HL-60/S4 (cell line): ENCODE results near the gene CTDSPL.

Experiments used
- in situ Hi-C: fragments of 300-500 bp; cut with MboI; formaldehyde crosslinking; loops from 2 replicates; pipeline ENCODE4 v1.14.3; 2022; ENCODE audit warnings: low sequenced_read_pairs

Gene CTDSPL

DNA sequence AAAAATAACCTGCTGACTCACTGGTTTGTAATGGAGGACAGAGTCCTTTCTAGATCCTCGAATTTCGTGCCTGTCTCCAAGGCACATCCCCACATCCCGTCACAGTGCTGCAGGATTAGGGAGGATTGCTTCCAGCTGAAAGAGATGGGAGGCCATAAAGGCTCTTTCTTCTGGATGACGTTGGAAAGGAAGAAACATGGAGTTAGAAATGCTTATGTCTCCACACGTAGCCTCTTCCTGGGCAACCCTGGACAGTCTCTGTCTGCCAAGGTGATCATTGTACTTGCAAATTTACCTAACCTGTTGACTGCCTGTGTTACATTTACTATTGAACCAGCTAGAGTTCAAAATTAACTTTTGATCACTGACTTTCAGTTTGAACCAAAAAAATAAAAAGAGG, 101.3 kb downstream of the CTDSPL start:
- in situ Hi-C loops: no loop called here

DNA sequence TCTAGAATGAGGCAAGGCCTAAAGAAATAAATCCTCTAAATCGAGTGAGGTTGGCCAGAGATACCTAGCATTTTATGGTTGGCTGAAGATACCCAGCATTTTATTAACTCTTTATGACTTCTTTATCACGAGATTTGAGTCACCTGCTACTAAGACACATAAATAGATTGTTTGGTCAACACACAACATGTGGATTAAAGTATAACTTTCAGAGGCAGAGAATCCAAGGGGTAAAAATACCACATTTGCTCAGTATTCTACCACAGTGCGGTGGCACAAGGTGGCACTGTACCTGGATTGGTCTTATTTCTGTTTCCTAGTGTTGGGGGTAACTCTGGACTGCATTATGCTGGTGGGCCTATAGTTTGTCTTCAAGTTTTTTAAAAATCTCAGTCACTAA, 102.0 kb downstream of the CTDSPL start:
- in situ Hi-C loops: no loop called here

DNA sequence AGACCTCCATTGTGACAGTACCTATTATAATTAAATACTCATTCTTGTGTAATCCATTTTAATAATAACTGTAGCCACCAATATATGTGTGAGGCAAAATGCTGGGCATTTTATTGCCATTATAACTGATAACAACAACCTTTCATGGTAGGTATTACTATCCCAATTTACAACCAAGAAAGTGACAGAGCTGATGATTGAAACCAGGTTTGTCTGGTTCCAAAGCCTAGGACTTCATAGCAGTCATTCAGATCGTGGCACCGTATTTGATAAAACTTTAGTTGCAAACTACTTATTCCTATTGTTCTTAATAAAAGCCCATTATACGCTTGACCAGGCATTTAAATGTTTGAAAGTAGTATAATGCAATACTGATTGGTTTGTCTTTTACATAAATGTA, 102.5 kb downstream of the CTDSPL start:
- in situ Hi-C loops: no loop called here

DNA sequence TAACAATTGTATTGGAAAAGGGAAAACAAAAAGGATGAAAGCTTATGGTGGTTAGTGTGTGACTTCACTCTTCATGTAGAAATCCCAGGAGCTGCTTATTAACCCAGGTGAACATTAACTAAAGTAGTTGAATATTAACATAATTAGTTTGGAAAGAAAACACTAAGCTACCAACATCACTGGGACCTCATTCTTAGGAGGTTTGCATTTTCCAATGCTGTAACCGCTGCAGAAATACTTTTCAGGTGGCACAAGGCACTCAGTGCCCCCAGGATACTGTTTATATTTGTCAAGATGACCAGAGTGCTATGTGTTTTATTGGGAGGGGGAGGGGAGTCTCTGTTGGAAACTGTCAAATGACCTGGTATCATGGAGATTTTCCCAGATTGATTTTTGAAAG, 103.0 kb downstream of the CTDSPL start:
- in situ Hi-C loops: no loop called here

DNA sequence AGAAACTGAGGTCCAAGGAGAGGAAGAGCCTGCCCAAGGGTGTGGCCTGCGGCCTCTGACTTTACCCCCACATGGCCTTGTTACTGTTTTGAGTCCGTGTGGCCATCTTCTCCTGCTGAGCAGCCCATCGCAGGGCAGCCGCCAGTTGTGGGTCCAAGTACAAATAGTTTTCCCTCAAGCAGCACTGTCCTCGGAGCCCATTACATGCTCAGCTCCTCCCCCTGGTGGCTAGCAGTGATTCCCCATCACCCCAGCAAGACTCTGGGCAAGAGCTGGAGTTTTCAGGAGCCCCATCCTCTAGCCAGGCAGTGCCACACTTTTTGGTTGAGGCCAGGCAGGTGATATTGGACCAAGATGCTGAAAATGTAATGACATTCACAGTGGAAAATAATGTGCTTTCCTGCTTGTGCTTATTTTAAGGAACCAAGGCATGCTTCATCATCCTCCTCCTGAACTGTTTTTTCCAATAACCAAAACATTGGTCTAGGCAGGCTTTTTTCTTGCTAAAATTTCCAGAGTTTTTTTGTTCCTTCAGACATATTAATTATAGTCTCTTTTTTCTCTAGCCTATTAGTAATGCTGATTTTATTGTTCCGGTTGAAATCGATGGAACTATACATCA, 105.7 kb downstream of the CTDSPL start:
- in situ Hi-C loops: no loop called here

DNA sequence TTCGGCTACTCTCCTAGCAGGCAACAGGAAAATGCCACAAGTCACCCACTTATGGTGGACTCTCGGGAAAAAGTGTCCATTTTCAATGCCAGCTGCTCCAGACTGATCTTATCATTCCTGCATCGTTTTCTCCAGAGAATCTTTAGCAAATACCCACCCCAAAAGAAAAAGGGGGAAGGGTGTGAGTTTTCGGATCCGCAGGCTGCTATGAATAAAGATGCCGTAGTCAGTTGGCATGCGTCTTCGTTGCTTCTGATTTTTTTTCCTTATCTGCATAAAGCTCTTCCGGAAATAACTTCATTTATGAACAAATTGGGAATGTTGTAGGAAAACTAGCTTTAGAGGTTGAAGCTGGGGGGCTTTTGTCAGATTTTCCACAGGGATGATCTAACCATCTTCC, 106.5 kb downstream of the CTDSPL start:
- in situ Hi-C loops: no loop called here

DNA sequence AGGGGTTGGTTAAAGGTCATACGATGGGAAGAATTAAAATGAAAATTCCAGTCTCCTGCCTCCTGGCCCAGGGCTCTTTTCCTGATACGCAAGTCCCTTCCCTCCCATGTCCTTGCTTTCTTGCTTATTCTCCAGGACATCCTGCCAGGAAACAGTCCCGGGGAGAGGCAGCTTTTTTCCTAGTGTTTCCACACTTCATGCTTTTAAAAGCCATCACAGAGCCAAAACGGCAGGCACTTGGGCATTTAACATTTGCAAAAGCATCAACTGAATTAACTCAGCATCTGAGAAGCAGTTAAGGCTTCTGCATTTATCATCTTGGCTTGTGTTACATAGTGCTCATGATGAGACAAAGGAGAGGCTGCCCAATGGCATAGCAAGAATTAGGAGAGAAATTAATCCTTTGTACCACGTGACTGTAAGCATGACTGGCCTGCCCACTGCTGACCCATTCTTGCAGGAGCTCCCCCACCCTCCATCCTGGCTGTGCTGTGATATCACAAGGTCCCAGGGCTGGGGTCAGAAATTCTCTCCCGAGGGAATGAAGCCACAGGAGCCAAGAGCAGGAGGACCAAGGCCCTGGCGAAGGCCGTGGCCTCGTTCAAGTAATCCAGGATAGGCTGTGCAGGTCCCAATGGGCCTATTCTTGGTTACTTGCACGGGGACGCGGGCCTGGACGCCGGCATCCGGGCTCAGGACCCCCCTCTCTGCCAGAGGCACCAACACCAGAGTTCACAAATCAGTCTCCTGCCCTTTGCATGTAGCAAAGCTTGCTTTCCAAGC, 107.3 kb downstream of the CTDSPL start:
- in situ Hi-C loops: no loop called here

DNA sequence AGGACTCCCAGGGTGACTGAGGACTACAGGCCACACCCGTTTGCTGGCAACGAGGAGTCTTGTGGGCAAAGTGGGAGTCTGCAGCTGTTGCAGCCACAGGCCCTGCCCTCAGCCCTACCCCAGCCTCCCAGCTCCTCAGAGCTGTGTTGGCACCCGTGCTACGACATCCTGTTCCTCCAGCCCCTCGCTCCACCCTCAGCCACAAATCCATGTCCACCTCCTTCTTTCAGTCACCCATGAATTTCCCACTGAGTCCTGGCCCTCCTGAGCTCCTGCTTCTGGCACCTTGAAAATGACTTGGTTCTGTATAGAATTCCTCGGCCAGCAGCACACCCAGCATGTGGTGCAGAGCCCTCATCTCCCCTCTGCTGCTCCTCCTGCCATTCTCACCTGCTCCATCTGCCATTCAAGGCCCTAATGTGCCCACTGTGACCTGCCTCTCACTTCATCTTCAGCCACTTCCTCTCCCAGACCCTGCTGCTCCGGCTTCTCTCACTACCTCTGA, 108.0 kb downstream of the CTDSPL start:
- in situ Hi-C loops: loop anchor here (10.0 kb wide), 1 partner anchor 115 kb away; no protein-coding TSS in a partner anchor

DNA sequence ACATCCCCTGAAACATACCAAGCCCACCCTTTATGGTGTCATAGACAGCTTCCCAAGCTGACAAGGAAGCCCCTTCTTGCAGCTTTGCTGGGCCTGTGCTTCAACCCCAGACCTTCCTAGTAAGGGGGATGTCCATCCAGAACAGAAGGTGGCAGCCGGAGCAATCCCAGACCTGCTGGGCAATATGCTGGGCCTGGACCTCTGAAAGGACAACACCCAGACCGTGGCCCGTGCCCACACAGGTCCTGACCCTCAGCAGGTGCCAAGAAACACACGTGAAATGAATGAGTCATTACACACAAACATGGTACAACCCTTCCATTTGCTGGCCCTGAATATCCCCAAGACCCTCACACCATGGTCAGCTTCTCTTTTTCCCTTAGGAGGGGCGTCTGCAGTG, 109.1 kb downstream of the CTDSPL start:
- in situ Hi-C loops: loop anchor here (10.0 kb wide), 1 partner anchor 116 kb away; no protein-coding TSS in a partner anchor

DNA sequence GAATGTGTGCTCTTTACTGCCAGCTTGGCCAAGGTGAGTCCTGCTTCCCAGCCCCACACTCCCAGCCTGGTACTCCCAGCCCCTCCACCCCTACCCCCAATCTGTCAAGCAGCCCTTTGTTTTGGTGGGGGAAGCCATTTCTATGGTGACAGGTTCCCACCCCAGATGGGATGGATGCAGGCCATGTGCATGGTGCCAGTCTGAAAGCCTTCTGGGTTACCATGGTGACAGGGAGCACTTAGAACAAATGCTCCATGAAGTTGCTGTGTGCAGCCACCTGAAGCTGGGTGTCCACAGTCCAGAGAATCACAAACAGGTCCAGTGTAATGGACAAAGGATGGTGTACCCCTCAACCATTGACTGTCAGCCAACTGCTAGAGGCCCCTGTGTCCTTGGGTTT, 109.8 kb downstream of the CTDSPL start:
- in situ Hi-C loops: loop anchor here (10.0 kb wide), 1 partner anchor 117 kb away; no protein-coding TSS in a partner anchor

DNA sequence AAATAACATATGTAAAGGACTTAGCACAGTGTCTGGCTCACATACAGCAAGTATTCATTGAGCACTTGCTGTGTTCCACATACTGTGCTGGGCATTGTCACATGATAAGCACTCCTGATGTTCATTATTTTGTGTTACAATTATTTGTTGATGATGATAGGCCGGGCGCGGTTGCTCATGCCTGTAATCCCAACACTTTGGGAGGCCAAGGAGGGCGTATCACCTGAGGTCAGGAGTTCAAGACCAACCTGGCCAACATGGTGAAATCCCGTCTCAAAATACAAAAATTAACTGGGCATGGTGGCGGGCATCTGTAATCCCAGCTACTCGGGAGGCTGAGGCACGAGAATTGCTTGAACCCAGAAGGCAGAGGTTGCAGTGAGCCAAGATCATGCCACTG, 110.4 kb downstream of the CTDSPL start:
- in situ Hi-C loops: loop anchor here (10.0 kb wide), 1 partner anchor 117 kb away; no protein-coding TSS in a partner anchor

DNA sequence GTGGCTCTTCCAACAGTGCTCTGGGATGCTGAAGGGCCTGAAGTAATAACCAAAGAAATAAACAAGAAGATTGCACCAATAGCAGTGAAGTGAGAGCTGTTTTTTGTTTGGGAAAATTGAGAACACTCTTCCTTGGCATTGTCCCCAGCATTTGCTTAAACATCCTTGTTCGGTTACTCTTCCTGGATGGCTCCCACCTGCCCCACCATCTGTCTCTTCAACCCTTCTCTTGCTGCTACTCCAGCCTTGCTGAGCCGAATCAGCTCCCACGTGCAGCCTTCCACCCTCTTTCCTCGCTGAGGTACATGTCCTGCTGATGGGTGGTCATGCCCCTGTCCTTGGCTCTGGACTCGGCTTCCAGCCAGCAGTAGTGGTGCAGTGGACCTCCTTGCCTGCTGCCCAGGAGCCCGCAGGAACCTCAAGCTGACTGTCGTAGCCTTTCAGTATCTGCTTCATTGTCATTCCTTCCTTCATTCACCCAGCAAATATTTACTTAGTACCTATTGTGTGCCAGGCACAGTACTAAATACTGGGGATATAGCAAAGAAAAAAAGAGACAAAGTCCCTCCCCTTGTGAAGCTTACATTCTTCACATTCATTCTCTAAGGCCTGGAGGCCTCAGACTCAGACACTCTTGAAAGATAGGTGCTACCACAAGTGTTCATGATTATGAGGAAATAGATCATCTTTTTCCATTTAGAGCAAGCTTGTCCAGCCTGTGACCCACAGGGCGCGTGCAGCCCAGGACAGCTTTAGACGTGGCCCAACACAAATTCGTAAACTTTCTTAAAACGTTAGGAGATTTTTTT, 111.8 kb downstream of the CTDSPL start:
- in situ Hi-C loops: loop anchor here (10.0 kb wide), 1 partner anchor 119 kb away; no protein-coding TSS in a partner anchor

DNA sequence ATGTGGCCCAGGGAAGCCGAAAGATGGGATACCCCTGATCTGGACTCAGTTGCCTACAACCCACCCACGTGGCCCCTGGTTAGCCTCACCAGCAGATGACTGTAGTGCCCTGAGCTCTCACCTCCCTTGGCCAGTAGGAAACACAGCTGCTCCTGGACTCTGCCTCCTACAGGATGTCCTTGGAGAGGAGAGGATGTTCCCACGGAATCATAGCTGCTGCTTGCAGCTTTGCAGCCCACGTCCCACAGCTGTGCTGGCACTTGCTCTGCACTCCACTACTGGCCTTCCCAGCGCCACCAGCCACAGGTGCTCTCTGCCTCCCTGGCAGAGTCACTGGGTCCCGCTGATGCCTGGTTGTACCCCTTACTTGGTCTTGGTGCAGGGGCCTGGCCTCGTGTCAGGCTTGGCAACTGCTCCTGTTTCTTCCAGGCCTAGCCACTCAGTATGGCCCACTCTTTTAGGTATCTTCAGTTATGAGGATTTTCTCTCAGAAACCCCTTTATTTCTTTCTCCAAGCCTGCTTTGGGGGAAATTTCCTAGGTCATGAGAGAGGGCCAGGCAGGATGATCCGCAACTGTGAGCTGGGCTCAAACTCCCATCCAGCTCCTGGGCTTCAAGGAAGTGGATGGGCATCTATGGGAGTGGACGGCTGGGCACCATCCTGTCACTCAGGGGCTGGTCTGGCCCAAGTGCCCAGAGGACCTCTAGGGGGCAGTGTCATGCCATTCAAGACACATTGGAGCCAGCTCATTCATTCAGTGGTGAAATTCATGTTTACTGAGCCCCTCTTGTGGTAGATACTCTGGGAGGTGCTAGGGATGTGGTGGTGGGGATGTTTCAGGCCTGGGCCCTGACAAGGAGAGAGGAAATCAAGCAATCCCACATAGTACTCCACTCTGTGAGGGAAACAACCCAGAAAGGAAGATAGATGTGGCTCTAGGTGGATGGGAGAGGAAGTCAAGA, 112.7 kb downstream of the CTDSPL start:
- in situ Hi-C loops: loop anchor here (10.0 kb wide), 1 partner anchor 120 kb away; no protein-coding TSS in a partner anchor

DNA sequence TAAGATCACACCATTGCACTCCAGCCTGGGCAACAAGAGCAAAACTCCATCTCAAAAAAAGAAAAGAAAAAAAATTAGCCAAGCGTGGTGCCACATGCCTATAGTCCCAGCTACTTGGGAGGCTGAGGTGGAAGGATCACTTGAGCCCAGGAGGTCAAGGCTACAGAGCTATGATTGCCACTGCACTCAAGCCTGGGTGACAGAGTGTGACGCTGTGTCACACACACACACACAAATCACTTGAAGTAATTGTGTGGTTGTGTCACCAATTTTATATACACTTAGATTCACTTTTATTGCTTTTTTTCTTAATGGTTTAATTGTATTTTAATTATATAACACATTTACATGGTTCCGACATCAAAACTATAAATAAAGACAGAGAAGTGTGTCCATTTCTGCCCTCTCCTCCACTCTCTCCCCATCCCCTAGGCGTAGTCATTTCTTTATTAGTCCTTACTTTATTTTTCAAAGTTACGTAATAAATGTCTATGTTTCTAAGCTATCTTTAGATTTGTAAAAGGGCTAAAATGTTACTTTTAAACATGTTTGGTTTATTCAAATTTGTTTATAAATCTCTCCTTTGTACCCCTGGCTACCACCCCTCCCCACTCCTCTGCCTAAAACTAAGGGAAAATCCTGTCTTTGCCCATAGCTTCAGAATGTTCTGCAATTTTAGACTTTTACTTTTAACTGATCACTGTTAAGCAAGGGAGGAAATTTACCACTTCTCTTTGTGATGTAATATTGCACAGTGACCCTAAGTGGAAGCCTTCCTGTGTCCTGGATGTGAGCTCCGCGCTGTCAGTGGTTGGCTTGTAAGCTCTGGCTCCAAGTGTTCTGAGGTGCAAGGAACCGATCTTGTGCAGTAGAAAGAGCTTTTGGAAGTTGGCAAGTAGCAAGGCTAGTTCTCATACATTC, 118.1 kb downstream of the CTDSPL start:
- in situ Hi-C loops: loop anchor here (10.0 kb wide), 1 partner anchor 125 kb away; no protein-coding TSS in a partner anchor

DNA sequence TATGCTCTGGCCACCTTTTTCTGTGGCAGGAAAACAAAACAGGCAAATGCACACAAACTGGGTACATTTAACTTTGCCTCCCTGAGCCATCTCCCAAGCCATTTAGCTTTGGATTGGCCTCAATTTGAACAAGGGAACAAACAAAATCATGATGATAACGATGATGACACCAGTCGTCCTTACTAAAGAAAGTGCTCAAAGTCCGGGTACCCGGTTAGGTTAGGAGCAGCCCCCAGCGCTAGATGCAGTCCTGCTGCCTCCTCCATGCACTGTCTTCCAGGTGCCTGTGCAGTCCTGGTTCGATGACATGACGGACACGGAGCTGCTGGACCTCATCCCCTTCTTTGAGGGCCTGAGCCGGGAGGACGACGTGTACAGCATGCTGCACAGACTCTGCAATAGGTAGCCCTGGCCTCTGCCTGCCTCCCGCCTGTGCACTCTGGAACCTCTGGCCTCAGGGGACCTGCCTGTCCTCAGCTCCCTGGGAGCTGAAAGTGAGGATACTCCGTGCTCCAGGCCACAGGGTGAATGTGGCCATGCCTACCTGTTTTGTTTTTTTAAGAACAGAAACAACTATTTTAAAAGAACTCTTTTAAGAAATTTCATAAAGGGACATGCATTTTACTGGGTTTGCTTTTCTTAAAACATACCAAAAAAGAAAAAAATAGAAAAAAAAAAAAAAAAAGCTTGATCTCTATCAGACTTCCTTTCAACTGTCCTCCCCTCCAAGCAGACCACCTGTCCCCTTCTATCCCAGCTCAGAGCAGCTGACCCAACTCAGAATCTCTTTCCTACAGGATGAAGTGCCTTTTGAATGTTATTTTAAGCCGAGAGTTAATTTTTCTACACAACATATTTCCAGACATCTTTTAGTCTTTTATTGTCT, 119.0 kb downstream of the CTDSPL start:
- in situ Hi-C loops: no loop called here

DNA sequence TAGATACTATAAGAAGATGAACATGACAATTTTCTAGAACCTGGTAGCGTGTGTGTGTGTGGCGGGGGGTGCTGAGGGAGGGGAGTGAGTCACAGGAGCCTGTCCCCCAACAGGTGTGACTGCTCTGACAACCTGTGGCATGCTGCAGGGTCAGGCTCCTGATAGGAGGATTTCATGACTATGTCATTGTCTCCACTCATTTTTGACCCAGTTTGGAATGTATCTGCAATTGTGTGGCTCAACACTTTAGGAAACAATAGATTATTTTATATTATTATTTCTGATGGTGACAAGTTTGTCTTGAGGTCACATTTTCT, 119.6 kb downstream of the CTDSPL start:
- in situ Hi-C loops: no loop called here

DNA sequence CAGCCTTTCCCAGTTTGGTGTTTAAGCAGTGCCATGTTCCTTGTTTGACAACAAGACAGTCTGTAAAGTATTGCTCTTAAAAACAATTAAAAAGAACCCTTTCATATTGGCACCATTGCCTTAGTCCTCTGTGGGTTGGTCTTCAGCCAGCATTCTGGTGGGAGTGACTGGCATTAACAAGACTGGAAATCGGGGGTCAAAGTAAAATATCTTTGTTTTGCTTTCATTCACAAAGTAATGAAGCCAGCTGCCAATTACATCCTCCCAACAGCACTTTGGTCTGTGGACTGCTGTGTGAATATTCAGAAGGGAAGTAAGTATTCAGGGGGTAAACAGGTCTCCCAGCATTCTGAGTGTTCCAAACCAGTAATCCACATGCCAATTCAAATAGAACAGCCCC, 120.7 kb downstream of the CTDSPL start:
- in situ Hi-C loops: no loop called here

DNA sequence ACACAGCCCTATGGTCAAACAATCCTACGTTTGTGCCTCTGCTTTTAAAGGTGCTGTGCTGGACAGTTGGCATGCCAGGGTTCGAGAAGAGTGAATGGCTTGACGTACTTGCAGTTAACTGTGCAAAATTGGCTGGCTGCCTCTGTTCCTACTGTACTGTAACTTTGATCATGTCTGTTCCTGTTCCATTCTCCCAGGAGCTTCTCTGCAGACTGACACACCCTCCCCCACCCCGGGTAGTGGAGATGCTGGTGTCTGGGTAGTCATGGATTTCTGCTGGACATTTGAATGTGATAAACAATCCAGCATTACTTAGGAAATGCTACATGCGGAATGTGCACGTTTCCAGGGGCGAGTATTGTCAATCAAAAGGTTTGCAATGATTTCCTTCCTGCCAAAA, 122.4 kb downstream of the CTDSPL start:
- in situ Hi-C loops: no loop called here
